GM19468 (cell line): ENCODE data around the gene GLB1L.
"Not testable (repeated sequence)": the region's sequence is repeated elsewhere in the genome, so short reads cannot be mapped to it uniquely, and the experiment has no call there.

Experiments used
- ATAC-seq: cut with Tn5 transposase; IDR thresholded peaks from one replicate; pipeline ENCODE4 v1.9.1; 2021; ENCODE audit warnings: mild to moderate bottlenecking, moderate library complexity, moderate number of reproducible peaks; ENCODE audit not compliant: unreplicated experiment; ENCODE audit errors: extremely low read depth

Gene GLB1L

DNA sequence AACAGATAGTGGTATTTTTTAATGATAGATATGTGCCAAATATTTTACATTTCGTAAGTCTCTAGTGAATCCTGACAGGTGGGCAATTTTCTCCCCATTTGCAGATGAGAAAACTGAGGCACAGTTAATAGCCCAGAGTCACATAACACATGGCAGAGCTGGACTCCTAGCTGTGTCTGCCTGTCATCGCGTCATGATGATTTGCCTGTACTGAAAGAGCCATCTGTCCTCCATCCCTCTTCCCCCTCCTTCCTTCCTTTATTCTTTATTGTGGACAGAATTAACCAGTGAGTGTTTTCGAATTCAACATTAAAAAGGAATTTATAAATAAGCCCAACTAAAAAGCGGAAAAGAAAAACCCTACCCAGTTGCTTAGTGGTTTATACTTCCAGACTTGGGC, 37.1 kb upstream of the GLB1L start:
- ATAC-seq, result no peak

DNA sequence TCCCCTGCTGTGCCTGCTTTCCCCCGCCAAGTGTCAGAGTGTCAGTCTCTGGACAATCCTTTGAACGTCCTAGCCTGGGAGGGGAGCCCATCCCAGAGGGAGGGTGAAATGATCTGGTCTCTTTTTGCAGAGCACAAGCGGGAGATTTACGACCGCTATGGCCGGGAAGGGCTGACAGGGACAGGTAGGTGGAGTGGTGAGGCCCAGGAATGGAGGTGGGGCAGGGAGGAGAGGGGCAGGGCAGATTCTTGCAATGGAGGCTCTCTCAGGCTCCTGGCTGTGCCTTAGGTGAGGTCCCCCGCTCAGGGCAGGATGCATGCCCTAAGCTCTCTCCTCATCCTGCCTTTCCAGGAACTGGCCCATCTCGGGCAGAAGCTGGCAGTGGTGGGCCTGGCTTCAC, 36.3 kb upstream of the GLB1L start:
- ATAC-seq, result no peak

DNA sequence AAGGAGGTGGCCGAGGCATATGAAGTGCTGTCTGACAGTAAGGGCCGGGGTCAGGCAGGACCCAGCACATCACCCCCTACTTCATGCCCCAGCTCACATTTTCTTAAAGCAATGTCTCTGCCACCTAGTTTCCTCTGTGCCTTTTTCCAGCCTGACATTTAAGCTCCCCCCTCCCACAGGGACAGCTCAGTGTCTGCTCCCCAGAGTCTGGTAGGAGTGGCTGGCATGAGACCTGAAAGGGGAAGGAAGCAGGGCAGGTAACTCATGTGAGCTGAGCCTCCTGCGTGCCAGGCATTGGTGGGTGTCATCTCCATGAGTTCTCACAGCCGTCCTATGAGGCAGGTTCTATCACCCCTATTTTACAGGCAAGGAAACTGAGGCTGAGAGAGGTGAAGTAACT, 35.4 kb upstream of the GLB1L start:
- ATAC-seq, result no peak

DNA sequence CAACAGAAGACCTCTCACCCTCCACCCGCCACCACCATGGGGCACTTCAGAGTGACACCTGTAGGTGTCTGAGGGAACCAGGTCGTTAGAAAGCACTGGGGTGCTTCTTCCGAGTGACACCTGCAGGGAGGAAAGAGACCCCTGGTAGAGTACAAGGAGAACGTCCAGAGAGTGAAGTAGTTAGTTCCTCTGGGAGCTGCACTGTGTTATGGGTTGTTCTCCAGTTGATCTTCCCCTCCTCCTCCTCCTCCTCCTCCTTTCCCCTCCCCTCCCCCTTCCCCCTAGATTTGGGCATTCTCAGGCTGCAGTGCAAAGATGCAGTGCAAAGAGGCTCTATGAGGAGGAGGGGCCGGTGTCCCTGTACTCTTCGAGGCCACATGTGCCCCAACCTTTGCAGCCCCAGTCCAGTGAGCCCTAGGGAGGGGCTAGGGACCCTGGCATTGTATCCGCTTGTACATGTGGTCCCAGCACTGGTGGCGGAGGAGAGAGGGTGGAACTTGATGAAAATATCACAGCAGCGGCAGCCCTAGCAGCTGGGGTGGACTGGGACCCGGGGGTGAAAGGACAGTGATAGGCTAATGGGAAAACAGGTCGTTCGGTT, 34.8 kb upstream of the GLB1L start:
- no peak for ATAC-seq

DNA sequence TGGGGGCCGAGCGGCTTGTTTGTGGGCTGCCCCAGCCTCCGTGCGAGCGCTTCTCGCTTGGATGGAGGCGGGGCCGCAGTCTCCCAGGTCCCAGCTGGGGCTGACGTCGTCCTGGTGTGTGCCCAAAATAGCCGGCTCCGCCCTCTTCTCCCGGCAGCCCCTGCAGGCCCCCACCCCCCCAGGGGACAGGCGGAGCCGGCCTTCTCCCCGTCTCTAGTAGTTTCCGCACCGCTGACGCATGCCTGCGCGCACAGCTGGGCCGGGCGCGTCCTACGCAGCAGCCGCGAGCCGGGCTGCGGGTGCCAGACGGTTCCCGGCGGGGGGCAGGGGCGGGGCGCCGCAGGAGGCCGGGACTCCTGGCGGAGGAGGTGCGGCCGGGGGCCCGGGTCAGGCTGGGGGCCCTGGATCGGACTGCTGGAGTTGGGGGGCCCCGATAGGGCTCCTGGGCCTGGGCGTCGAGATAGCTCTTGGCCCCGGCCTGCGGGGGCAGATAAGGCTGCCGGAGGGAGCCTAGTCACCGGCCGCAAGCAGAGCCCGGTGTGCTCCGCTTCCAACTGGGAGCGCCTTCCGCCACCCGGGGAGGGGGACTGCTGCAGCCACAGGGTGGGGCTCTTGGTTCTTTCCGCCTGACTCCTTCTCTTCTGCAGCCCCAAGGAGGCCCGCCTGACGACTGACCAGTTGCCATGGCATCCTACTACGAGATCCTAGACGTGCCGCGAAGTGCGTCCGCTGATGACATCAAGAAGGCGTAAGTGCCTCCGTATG, 34.1 kb upstream of the GLB1L start, which contains the start of gene DNAJB2:
DNAJB2 (plus strand) TSS at position 216 of the 765 bp plus-strand sequence; CDS start at position 684, 468 bp downstream.
- peak; percentile 90 for ATAC-seq

DNA sequence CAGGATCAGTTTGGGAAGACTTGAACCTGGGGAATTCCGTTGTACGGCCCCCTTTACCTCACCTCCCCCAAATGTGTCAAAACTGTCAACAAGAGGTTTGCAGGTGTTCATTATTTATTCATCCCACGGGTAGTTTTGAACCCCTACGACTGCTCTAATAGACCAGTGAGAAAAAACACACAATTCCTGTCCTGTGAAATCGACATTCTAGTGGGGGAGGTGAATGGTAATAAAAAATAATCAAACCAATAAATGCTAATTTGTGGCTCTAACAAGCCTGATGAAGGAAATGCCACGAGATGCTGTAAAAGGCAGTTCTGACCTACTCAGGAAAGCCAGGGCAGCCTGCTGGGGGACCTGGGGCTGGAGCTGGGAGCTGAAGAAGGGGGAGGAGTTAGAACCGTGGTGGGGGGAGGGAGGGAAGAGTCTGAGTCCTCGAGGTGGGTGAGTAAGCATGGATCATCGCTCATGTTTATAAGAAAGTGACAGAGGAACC, 33.5 kb upstream of the GLB1L start:
- ATAC-seq, result no peak

DNA sequence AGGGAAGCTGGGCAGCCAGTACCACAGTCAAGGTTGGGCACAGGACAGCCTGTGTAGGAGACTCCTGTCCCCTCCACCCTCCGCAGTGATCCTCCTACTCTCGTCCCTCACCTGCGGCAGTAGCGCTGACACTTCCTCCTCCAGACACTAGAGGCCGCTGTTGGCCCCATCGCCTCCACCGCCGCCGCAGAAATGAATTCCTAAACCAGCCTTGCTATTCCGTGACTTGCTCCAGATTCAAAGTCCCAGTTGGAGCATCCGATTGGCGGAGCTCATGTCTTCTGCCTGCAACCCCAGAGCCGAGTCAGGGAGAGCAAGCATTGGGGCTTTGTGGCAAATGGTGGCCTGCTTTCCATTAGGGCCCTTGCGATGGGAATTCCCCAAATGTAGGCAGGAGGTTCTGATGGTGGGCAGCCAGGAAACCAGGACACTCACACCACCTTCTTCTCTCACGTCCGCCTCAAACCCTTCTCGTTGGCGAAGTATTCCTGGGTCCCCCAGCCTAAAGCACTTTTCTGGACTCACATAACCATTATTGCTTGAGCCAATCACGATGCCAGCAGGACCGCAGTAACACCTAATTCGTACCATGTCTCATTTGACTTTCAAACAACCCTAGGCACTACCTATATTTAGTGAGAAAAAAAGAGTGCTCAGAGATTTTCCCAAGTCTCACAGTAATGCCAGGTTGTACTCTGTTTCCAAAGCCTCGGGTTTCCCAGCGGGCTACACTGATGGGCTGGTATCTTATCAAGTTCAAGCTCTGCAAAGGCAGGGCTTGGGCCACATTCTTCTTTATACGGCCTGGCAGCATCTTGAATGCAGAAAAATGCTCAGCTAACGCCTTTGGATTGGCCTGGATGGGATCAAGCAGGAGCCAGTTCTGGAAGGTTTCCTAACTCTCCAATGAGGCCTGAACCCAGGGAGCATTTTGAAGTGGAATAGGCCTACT, 32.7 kb upstream of the GLB1L start:
- no peak for ATAC-seq

DNA sequence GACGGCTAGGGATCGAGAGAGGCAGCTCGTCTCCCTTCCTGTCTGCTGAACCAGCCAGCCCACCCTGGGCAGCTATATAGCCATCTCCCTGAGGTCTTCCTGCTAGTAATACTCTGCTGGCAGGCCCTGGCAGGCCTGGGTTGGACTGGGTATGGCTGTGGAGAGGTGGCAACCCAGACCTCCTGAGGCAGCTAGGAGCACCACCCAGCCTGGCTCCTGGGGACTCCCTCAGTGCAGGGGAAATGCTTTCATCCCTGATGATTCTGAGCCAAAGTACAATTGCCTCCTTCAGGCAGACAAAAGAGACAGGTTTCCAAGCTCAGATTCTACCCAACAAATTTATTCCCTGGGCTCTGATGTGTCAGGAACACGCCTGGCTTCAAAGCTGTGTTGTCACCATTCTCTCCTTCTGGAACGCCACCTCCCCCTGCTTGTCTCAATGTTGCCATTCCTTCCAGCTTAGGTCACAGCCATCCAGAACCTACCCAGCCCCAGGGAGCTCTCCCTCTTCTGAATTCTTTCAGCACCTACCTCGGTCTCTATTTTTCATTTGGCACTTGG, 29.2 kb upstream of the GLB1L start:
- ATAC-seq, result no peak

DNA sequence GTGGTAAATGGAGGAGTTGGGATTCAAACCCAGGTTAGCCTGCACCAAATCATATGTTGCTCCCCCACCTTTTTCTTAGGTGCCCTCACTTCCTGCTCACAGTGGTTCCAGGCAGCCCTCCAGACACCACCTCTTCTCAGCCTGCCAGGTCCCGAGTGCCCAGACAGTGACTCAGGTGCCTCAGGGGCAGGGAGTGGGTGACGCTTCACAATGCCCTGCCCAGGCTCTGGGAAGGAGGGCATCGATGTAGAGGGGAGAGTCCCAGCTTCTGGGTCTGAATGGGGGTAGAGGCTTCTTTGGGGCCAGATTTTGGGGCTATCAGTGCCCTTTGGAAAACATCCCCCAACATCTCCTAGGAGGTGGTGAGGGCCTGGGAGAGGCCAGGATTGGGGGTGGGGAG, 28.7 kb upstream of the GLB1L start:
- no peak for ATAC-seq

DNA sequence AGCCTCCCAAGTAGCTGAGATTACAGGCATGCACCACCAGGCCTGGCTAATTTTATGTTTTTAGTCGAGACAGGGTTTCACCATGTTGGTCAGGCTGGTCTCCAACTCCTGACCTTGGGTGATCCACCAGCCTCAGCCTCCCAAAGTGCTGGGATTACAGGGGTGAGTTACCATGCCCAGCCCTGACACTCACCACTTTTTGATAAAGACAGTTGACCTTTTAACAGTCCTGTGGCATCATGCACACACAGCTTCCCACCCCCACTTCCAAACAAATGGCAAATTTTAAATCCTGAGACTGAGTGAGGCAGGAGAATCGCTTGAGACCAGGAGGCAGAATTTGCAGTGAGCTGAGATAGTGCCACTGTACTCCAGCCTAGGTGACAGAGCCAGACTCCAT, 27.8 kb upstream of the GLB1L start:
- ATAC-seq, result no peak

DNA sequence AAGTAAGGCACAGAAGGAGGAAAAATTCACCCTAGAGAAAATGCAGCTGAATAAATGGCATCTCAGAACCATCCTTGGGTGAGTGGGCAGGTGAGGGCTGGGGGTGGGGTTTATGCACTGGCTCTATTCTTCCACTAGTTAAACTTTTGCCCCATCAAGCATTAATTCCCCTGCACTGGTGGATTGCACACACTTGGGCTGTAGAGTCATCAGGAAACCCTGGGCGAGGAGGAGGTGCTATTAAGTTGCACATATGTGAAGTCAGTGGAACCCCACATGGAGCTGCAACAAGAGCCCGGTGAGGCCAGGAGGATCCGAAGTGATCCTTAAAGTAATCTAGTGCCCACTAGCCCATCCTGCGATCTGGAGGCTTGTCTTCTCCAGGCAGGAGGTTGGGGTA, 27.1 kb upstream of the GLB1L start:
- no peak for ATAC-seq

DNA sequence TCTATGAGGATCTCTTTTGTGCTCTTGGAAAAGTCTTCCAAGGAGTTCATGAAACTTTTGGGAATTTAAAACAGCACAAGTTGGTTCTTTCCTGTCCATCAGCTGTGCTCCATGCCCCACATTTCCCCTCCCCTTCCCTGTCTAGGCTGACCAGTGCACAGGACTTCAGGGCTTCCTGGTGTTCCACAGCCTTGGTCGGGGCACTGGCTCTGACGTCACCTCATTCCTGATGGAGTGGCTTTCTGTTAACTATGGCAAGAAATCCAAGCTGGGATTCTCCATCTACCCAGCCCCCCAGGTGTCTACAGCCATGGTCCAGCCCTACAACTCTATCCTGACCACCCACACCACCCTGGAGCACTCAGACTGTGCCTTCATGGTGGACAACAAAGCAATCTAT, 25.8 kb upstream of the GLB1L start:
- ATAC-seq, result no peak

DNA sequence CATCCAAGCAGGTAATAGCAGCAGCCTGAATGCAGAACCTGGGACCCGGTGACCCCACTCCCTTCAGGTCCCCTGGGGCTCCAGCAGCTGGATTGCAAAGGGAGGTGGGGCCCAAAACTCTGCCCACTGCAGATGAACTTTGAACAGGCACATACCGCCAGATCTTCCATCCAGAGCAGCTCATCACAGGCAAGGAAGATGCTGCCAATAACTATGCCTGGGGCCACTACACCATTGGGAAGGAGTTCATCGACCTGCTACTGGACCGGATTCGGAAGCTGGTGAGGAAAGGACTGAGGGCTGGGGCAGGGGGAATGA, 24.8 kb upstream of the GLB1L start:
- ATAC-seq, result no peak

DNA sequence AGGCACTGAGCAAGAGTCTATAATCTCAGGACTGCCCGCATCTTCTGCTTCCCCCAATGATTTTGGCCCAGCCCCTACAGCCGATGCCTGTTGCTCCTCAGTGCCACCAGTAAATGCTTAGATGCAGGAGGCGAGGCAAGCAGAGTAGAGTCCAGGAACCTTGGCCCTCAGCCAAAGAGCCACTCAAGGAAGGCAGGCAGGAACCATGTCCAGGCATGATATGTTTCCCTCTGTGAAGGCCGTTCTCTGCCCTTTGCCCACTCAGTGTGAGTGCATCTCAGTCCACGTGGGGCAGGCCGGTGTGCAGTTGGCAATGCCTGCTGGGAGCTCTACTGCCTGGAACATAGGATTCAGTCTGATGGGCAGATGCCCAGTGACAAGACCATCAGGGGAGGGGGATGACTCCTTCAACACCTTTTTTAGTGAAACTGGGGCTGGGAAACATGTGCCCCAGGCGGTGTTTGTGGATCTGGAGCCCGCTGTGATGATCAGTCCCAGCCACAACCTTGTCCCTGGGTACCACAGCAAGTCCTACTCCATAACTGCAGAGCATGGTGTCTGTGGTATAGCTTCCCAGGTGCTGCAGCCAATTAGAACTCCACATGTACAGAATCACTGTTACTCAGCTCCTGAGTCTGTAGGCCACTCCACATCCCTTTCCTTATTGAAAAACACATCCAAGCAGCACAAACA, 24.3 kb upstream of the GLB1L start:
- no peak for ATAC-seq

DNA sequence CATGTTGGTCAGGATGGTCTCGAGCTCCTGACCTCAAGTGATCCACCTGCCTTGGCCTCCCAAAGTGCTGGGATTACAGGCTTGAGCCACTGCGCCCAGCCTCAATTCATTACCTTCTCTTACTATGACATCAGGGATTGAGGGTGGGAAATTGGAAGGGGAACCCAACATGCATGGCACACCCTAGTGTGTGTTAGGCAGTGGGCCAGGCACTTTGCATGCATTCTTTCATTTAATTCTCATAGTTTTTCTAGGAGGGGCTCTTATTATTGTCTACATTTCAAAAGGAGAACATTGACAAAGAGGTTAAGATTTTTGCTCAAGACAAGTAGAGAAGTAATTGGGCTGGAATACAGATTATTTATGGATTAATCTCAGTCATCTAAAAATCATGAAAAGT, 23.1 kb upstream of the GLB1L start:
- ATAC-seq, result no peak

DNA sequence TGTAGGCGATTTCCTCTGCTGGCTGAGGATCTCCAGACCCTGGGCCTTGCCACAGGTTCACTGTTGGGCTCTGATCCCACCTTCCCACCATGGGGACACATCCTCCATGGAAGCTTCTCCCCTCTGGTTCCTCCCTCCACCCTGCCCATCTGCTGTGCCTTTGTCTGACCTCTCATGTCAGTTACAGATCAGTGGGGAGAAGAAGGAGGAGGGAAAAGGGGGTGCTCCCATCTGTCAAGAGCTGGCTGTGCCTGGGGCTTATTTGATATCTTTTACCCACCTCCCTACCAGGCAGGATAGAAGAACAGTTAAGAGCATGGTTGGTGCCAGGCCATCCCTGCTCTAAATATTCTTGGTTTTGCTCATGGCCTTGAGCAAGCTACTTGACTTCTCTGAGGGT, 21.6 kb upstream of the GLB1L start:
- no peak for ATAC-seq

DNA sequence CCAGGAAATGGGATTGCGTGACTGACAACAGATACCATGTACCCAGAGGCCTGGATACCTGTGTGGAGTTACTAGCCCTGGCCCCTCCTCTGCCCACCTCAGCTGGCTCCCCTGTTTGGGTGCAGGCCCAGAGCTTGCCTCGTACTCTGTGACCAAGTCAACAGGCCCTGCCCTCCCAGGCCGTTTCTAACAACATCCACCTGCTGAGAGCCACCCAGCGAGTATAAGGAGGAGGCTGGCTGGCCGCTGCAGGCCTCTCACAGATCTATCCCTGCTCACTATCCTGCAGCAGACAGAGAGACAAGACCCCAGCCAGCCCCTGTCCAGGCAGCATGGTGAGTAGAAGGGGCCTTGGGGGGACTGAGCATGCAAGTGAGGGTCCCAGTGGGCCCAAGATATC, 21.0 kb upstream of the GLB1L start:
- no peak for ATAC-seq

DNA sequence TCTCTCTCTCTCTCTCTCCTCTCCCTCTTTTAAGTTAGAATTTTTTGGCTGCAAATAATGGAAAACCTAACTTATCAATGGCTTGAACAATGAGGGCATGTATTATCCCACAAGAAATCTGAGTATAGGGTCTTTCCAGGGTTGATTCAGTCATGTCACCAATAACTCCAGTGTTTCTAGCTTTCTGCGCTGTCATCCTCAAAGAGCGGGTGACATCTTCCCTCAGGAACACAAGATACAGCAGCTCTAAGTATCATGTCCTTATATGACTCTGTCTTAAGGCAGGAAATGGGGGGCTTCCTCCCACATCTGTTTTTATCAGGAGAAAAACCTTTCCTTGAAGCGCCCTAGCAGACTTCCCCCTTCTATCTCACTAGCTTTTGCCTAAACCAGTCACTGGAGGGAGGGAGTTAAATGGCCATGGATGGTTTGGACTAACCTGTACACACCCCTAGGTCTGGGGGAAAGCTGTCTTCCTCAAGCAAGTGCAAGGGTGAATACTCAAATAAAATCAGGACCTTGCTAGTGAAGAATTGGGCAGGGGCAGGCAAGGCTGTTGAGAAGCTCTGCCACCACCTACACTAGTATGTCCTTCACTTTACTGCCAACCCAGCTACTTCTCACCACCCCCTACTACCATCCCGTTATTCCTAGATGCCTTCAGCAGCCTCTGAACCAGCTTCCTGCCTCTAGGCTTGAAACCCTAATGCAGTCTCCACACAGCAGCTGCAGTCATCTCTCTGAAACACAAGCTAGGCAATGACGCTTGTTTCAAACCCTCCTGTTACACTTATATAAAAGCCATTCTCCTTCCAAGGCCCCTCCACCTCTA, 16.0 kb upstream of the GLB1L start:
- no peak for ATAC-seq

DNA sequence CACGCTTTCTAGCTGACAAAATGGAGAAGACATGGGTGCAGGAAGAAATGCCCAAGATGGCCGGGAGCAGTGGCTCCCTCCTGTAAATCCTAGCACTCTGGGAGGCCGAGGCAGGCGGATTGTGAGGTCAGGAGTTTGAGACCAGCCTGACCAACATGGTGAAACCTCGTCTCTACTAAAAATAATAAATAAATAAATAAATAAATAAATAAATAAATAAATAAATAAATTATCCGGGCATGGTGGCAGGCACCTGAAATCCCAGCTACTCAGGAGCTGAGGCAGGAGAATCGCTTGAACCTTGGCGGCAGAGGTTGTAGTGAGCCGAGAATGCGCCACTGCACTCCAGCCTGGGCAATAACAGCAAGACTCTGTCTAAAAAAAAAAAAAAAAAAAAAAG, 13.7 kb upstream of the GLB1L start:
- not testable (repeated sequence) for ATAC-seq
